K562 (cell line): ENCODE results near the gene BET1L. TPM values are rescaled to one million over a fixed set of nuclear protein-coding genes. Genes with fewer than 3 reads are reported as not detected.

Source experiments
- ADNP ChIP-seq: fragments of 200-800 bp; sonication (Bioruptor generic); IDR thresholded peaks from 2 replicates; pipeline ENCODE4 v1.6.1; 2016; ENCODE audit warnings: missing genetic modification characterization, missing compliant biosample characterization
- BHLHE40 ChIP-seq: IDR thresholded peaks from 2 replicates; pipeline ENCODE4 v1.6.1; 2011; ENCODE audit warnings: low read length, improper control_type of control experiment
- CREM ChIP-seq: IDR thresholded peaks from 2 replicates; pipeline ENCODE4 v1.6.1; 2014; ENCODE audit warnings: antibody characterized with exemption, low read depth
- DDX20 ChIP-seq: fragments of 450-650 bp; IDR thresholded peaks from 2 replicates; pipeline ENCODE4 v1.6.1; 2016; ENCODE audit warnings: missing genetic modification characterization, low read depth, mild to moderate bottlenecking, missing compliant biosample characterization, moderate library complexity
- JUND ChIP-seq, 2 experiments: IDR thresholded peaks; 2 replicates in 1 of 2; 3 replicates in 1 of 2; pipeline ENCODE4 v1.6.1; 2011; ENCODE audit warnings: borderline replicate concordance in 2 of 2, low read depth in 2 of 2, low read length in 2 of 2, improper control_type of control experiment in 1 of 2, missing biosample characterization in 1 of 2, missing genetic modification characterization in 1 of 2, missing genetic modification reagents in 1 of 2
- NR2C2 ChIP-seq, 2 experiments: fragments of 200-800 bp in 1 of 2; sonication (Bioruptor generic) in 1 of 2; sonication (generic) in 1 of 2; formaldehyde crosslinking in 1 of 2; IDR thresholded peaks; 2 replicates each; pipeline versions ENCODE4 v1.6.1 to v1.8.0; 2016 to 2022; ENCODE audit warnings: mild to moderate bottlenecking in 1 of 2, missing compliant biosample characterization in 1 of 2, missing genetic modification characterization in 1 of 2, missing genetic modification reagents in 1 of 2
- PYGO2 ChIP-seq: fragments of 450-650 bp; IDR thresholded peaks from 2 replicates; pipeline ENCODE4 v1.6.1; 2016; ENCODE audit warnings: mild to moderate bottlenecking, missing genetic modification characterization, moderate library complexity, missing compliant biosample characterization
- RBM17 ChIP-seq: fragments of 200-400 bp; formaldehyde crosslinking; IDR thresholded peaks from 2 replicates; pipeline ENCODE4 v1.6.1; 2017; ENCODE audit warnings: low read depth, mild to moderate bottlenecking, low read length, borderline replicate concordance
- RBM39 ChIP-seq: fragments of 200-400 bp; formaldehyde crosslinking; optimal IDR thresholded peaks from 2 replicates; pipeline ENCODE3; 2018; ENCODE audit warnings: low read depth, low read length
- ZBTB17 ChIP-seq: fragments of 450-650 bp; formaldehyde crosslinking; IDR thresholded peaks from 2 replicates; pipeline ENCODE4 v1.4.0; 2020; ENCODE audit warnings: mild to moderate bottlenecking
- ZNF668 ChIP-seq: fragments of 250-450 bp; sonication (Bioruptor Pico); IDR thresholded peaks from 2 replicates; pipeline ENCODE4 v1.8.0; 2022; ENCODE audit warnings: mild to moderate bottlenecking, inconsistent platforms
- polyA plus RNA-seq, 8 experiments: library from polyadenylated mRNA; depleted of rRNA in 4 of 8; stranded (reverse) in 5 of 8; unstranded in 3 of 8; fragments of >200 nt; fragmentation: Nextera tagmentation in 2 of 8; fragmentation: Illumina TruSeq in 1 of 8; extraction: Ambion mirVana in 2 of 8; extraction: Trizol in 1 of 8; gene quantifications; 2 replicates each; pipeline versions ENCODE4 v1.2.1 to v1.2.3, GENCODE V29; 2011 to 2014; ENCODE audit warnings: inconsistent platforms in 1 of 8, missing spikeins in 1 of 8
- total RNA-seq, 7 experiments: library from RNA; depleted of rRNA in 6 of 7; stranded (reverse); fragments of >200 nt in 6 of 7; fragmentation: Illumina TruSeq in 2 of 7; extraction: Trizol in 2 of 7; gene quantifications; 2 replicates each; pipeline versions ENCODE4 v1.2.1 to v1.2.3, GENCODE V29; 2011 to 2021; ENCODE audit warnings: low replicate concordance in 1 of 7
- TF ChIP-seq, protein P1 (sequence below): fragments of 450-650 bp; IDR thresholded peaks from 2 replicates; pipeline ENCODE4 v1.6.1; 2016; ENCODE audit warnings: low read depth
- TF ChIP-seq, protein P2 (sequence below): fragments of 450-650 bp; formaldehyde crosslinking; conservative IDR thresholded peaks from 2 replicates; pipeline ENCODE4 v1.4.0; 2022; ENCODE audit warnings: mild to moderate bottlenecking, missing genetic modification characterization
- TF ChIP-seq, protein P3 (sequence below): conservative IDR thresholded peaks from 2 replicates; pipeline ENCODE4 v1.6.1; 2011; ENCODE audit warnings: low read depth, mild to moderate bottlenecking, low read length; ENCODE audit not compliant: control insufficient read depth

The BET1L gene
- total and polyA plus RNA-seq, 9 of the 15 experiments (the other 6 are each of a cell fraction or from before 2014, with no cell fraction given), result 9.9 to 69.1 (median 19.9) TPM

DNA sequence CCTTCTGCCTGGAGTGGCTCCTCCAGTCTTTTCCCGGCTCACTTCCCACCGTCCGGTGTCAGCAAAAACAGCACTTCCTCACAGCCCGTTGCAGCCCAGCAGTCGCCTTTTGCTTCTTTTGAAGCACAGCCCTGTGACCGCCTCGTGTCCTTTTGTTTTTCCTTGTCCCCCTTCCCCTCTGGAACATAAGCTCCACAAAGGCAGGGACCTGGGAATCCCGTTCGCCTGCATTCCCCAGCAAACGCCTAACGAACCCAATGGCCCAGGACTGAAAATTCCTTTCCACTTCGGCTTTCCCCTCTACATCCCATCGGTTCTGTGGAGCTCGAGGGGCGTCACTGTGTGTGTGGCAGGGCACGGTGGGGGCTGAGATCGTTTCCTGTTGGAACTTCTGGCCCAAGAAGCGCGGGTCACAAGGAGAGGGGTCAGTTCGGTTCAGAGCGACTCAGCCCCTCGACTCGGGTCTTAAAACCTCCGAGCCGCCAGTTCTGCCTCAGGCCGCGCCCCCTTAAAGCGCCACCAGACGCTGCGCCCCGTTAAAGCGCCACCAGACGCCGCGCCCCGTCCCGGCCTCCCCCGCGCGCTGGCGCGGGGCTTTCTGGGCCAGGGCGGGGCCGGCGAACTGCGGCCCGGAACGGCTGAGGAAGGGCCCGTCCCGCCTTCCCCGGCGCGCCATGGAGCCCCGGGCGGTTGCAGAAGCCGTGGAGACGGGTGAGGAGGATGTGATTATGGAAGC lies 1.1 kb upstream of the BET1L start (continued):
- TF ChIP-seq, protein P1, sequence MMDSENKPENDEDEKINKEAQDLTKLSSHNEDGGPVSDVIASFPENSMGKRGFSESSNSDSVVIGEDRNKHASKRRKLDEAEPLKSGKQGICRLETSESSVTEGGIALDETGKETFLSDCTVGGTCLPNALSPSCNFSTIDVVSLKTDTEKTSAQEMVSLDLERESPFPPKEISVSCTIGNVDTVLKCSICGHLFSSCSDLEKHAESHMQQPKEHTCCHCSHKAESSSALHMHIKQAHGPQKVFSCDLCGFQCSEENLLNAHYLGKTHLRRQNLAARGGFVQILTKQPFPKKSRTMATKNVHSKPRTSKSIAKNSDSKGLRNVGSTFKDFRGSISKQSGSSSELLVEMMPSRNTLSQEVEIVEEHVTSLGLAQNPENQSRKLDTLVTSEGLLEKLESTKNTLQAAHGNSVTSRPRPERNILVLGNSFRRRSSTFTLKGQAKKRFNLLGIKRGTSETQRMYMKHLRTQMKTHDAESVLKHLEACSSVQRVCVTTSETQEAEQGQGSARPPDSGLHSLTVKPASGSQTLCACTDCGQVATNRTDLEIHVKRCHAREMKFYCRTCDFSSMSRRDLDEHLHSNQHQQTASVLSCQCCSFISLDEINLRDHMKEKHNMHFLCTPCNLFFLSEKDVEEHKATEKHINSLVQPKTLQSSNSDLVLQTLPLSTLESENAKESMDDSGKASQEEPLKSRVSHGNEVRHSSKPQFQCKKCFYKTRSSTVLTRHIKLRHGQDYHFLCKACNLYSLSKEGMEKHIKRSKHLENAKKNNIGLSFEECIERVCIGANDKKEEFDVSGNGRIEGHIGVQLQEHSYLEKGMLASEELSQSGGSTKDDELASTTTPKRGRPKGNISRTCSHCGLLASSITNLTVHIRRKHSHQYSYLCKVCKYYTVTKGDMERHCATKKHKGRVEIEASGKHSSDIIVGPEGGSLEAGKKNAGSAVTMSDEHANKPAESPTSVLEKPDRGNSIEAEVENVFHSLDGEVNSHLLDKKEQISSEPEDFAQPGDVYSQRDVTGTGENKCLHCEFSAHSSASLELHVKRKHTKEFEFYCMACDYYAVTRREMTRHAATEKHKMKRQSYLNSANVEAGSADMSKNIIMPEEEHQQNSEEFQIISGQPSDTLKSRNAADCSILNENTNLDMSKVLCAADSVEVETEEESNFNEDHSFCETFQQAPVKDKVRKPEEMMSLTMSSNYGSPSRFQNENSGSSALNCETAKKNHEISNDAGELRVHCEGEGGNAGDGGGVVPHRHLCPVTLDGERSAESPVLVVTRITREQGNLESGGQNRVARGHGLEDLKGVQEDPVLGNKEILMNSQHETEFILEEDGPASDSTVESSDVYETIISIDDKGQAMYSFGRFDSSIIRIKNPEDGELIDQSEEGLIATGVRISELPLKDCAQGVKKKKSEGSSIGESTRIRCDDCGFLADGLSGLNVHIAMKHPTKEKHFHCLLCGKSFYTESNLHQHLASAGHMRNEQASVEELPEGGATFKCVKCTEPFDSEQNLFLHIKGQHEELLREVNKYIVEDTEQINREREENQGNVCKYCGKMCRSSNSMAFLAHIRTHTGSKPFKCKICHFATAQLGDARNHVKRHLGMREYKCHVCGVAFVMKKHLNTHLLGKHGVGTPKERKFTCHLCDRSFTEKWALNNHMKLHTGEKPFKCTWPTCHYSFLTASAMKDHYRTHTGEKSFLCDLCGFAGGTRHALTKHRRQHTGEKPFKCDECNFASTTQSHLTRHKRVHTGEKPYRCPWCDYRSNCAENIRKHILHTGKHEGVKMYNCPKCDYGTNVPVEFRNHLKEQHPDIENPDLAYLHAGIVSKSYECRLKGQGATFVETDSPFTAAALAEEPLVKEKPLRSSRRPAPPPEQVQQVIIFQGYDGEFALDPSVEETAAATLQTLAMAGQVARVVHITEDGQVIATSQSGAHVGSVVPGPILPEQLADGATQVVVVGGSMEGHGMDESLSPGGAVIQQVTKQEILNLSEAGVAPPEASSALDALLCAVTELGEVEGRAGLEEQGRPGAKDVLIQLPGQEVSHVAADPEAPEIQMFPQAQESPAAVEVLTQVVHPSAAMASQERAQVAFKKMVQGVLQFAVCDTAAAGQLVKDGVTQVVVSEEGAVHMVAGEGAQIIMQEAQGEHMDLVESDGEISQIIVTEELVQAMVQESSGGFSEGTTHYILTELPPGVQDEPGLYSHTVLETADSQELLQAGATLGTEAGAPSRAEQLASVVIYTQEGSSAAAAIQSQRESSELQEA, result no peak
- no peak for TF ChIP-seq RBM17
- no peak for TF ChIP-seq BHLHE40
- TF ChIP-seq ADNP (tag), result no peak
- TF ChIP-seq JUND (IDR thresholded peaks at IDR 0.05; ENCODE audit: borderline replicate concordance, low read depth, low read length), result peak; percentile 12; the same call in 1 of the 2 replicates
- no peak; the same call in 2 of the 3 replicates for TF ChIP-seq JUND (tag; IDR thresholded peaks at IDR 0.05; ENCODE audit: borderline replicate concordance, low read depth, low read length)
- no peak; the same call in 1 of the 2 replicates for TF ChIP-seq ZBTB17 (CRISPR knock-in tag)
- TF ChIP-seq CREM, result peak; percentile 74
- TF ChIP-seq, protein P2, sequence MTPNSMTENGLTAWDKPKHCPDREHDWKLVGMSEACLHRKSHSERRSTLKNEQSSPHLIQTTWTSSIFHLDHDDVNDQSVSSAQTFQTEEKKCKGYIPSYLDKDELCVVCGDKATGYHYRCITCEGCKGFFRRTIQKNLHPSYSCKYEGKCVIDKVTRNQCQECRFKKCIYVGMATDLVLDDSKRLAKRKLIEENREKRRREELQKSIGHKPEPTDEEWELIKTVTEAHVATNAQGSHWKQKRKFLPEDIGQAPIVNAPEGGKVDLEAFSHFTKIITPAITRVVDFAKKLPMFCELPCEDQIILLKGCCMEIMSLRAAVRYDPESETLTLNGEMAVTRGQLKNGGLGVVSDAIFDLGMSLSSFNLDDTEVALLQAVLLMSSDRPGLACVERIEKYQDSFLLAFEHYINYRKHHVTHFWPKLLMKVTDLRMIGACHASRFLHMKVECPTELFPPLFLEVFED (CRISPR knock-in tag), result no peak
- no peak for TF ChIP-seq NR2C2 (CRISPR knock-in tag; IDR thresholded peaks at IDR 0.05)
- TF ChIP-seq NR2C2 (tag; IDR thresholded peaks at IDR 0.05), result peak; percentile 74; the same call in 1 of the 2 replicates
- no peak for TF ChIP-seq ZNF668 (CRISPR knock-in tag)
- TF ChIP-seq RBM39, result no peak
- no peak for TF ChIP-seq DDX20 (tag)
- TF ChIP-seq, protein P3, sequence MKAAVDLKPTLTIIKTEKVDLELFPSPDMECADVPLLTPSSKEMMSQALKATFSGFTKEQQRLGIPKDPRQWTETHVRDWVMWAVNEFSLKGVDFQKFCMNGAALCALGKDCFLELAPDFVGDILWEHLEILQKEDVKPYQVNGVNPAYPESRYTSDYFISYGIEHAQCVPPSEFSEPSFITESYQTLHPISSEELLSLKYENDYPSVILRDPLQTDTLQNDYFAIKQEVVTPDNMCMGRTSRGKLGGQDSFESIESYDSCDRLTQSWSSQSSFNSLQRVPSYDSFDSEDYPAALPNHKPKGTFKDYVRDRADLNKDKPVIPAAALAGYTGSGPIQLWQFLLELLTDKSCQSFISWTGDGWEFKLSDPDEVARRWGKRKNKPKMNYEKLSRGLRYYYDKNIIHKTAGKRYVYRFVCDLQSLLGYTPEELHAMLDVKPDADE, result no peak; the same call in 1 of the 2 replicates
- no peak for TF ChIP-seq PYGO2 (tag)
